SK-N-SH treated with all-trans-retinoic acid at 6 μM for 48 hours (cell line): ENCODE data around the gene UTP18.

Experiments
- BACH2 ChIP-seq: fragments of 250-450 bp; sonication (Bioruptor Pico); IDR thresholded peaks from 2 replicates; pipeline ENCODE4 v1.9.0; 2021; ENCODE audit warnings: mild to moderate bottlenecking, borderline replicate concordance
- CSDC2 ChIP-seq: fragments of 250-450 bp; sonication (Bioruptor Pico); IDR thresholded peaks from 2 replicates; pipeline ENCODE4 v1.5.0; 2020; ENCODE audit warnings: mild to moderate bottlenecking, moderate library complexity
- RARB ChIP-seq: fragments of 250-450 bp; sonication (Bioruptor Pico); IDR thresholded peaks from 2 replicates; pipeline ENCODE4 v1.8.0; 2021; ENCODE audit warnings: mild to moderate bottlenecking, moderate library complexity
- ZFP3 ChIP-seq: fragments of 250-450 bp; sonication (Bioruptor Pico); IDR thresholded peaks from 2 replicates; pipeline ENCODE4 v1.5.0; 2020; ENCODE audit warnings: mild to moderate bottlenecking, moderate library complexity
- ZNF8 ChIP-seq: fragments of 450-650 bp; formaldehyde crosslinking; IDR thresholded peaks from 2 replicates; pipeline ENCODE4 v1.5.0; 2020; ENCODE audit warnings: mild to moderate bottlenecking, moderate library complexity
- TF ChIP-seq, protein P1 (sequence below): fragments of 250-450 bp; sonication (Bioruptor Pico); IDR thresholded peaks from 2 replicates; pipeline ENCODE4 v1.5.0; 2020; ENCODE audit warnings: mild to moderate bottlenecking, moderate library complexity

DNA sequence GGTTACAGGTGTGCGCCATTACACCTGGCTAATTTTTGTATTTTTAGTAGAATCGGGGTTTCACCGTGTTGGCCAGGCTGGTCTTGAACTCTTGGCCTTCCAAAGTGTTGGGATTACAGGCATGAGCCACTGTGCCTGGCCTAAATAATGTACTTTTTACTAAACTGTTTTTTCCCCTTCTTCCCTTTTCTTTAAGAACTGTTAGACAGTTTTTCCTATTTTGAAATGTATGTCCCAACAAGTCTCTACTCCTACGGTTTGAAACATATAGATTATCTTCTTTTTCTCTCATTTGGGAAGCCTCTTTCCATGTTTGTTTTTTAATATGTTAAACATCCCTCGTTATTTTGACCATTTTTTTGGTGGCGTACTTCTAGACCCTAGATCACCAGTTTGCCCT, 9.6 kb downstream of the UTP18 start:
- TF ChIP-seq ZNF8 (CRISPR knock-in tag) (no peak), BACH2 (CRISPR knock-in tag) (no peak), RARB (CRISPR knock-in tag) (no peak), ZFP3 (CRISPR knock-in tag) (no peak), CSDC2 (CRISPR knock-in tag) (no peak)
- TF ChIP-seq, protein P1, sequence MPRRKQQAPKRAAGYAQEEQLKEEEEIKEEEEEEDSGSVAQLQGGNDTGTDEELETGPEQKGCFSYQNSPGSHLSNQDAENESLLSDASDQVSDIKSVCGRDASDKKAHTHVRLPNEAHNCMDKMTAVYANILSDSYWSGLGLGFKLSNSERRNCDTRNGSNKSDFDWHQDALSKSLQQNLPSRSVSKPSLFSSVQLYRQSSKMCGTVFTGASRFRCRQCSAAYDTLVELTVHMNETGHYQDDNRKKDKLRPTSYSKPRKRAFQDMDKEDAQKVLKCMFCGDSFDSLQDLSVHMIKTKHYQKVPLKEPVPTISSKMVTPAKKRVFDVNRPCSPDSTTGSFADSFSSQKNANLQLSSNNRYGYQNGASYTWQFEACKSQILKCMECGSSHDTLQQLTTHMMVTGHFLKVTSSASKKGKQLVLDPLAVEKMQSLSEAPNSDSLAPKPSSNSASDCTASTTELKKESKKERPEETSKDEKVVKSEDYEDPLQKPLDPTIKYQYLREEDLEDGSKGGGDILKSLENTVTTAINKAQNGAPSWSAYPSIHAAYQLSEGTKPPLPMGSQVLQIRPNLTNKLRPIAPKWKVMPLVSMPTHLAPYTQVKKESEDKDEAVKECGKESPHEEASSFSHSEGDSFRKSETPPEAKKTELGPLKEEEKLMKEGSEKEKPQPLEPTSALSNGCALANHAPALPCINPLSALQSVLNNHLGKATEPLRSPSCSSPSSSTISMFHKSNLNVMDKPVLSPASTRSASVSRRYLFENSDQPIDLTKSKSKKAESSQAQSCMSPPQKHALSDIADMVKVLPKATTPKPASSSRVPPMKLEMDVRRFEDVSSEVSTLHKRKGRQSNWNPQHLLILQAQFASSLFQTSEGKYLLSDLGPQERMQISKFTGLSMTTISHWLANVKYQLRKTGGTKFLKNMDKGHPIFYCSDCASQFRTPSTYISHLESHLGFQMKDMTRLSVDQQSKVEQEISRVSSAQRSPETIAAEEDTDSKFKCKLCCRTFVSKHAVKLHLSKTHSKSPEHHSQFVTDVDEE, result no peak
